ENCODE measurements around the gene FAM168B.

FAM168B gene

GRCh38 chr2:131036269-131036668, 57.0 kb downstream of the FAM168B start:
- in situ Hi-C loops (cut with HindIII; ENCODE audit: low sequenced_read_pairs) = no loop called here
- no peak for DNase-seq (ENCODE audit: low read depth)
- TF ChIP-seq, protein P1, sequence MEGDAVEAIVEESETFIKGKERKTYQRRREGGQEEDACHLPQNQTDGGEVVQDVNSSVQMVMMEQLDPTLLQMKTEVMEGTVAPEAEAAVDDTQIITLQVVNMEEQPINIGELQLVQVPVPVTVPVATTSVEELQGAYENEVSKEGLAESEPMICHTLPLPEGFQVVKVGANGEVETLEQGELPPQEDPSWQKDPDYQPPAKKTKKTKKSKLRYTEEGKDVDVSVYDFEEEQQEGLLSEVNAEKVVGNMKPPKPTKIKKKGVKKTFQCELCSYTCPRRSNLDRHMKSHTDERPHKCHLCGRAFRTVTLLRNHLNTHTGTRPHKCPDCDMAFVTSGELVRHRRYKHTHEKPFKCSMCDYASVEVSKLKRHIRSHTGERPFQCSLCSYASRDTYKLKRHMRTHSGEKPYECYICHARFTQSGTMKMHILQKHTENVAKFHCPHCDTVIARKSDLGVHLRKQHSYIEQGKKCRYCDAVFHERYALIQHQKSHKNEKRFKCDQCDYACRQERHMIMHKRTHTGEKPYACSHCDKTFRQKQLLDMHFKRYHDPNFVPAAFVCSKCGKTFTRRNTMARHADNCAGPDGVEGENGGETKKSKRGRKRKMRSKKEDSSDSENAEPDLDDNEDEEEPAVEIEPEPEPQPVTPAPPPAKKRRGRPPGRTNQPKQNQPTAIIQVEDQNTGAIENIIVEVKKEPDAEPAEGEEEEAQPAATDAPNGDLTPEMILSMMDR (IDR thresholded peaks at IDR 0.05; ENCODE audit: low read depth, low read length, missing control alignments) = no peak
- no peak overlapping the region for H3K4me3 ChIP-seq (ENCODE audit: low read depth, low read length)

DNA sequence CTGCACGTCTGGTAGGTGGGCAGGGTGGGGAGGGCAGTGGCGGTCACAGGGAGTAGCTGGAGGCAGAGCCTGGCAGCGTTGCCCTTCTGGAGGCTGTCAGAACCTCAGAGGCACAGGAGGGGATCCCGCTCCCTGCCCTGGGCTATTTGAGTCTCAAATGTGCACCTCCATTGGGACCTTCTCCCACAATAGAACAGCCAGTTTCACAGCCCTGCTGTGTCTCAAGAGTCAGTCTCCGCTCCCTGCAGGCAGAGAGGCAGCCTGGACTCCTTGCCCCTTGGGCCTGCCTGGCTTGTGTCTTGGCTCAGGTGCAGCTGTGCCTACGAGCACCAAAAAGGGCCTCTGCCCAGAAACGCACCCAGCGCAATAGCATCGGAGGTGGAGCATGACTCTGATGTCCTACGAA, 57.4 kb downstream of the FAM168B start:
- TF ChIP-seq, protein P1 (IDR thresholded peaks at IDR 0.05; ENCODE audit: low read depth, low read length, missing control alignments) = no peak
- peak overlapping the region; percentile 2 for H3K4me3 ChIP-seq (ENCODE audit: low read depth, low read length)
- DNase-seq (ENCODE audit: low read depth) = no peak
- in situ Hi-C loops (cut with HindIII; ENCODE audit: low sequenced_read_pairs) = no loop called here

- TF ChIP-seq, protein P1 (IDR thresholded peaks at IDR 0.05; ENCODE audit: low read depth, low read length, missing control alignments) = no peak
- in situ Hi-C loops (cut with HindIII; ENCODE audit: low sequenced_read_pairs) = no loop called here
- DNase-seq (ENCODE audit: low read depth) = no peak
- H3K4me3 ChIP-seq (ENCODE audit: low read depth, low read length) = peak overlapping the region; percentile 37
Observed at GRCh38 chr2:131035112-131035825, 58.0 kb downstream of the FAM168B start.

DNA sequence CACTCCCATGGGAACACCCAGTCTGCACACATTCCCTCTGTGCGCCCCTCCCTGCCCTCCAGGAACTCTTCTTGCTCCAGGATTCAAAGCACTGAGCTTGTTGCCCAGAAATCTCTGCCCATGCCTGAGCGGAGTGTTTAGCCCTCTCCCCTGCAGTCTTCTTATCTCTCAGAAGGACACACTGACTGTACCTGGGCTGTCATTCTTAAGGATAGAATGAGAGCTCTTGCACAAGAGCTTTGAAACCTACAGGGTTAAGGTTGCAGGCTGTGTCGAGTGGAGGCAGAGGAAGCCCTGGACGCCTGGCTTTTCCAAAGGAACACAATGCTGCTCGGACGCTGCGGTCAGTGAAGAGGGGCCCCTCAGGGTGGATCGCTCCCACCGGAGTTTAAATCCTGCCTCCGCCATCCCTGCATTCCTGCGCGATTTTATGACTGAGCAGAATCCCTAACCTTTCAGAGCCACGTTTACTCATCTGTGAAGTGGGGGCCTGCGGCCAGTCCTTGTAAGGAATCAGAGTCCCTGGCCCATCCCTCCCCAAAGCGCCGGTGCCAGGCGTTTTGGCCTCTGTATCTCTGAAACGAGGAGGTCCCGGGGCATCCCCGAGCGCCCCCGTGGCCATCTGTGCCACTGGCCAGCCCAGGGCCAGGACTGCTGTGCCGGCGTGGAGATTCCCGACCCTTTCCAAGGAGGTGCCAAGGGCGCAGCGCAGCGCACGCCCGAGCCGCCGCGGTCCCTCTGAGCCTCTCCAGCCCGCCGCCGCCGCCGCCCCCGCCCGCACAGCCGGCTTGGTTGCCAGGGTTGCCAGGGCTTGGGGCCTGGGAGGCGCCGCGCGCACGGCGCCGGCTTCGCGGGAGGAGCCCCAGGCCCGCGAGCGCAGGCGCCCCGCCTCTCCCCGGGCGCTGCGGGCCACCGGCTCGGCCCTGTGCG, 58.9 kb downstream of the FAM168B start:
- DNase-seq (ENCODE audit: low read depth) = no peak

GRCh38 chr2:131033786-131034121, 59.5 kb downstream of the FAM168B start:
- no peak overlapping the region for H3K4me3 ChIP-seq (ENCODE audit: low read depth, low read length)
- TF ChIP-seq, protein P1 (IDR thresholded peaks at IDR 0.05; ENCODE audit: low read depth, low read length, missing control alignments) = no peak
- no peak for DNase-seq (ENCODE audit: low read depth)
- in situ Hi-C loops (cut with HindIII; ENCODE audit: low sequenced_read_pairs) = no loop called here

More for the DNA sequence above, 58.9 kb downstream of the FAM168B start:
- TF ChIP-seq, protein P1 (IDR thresholded peaks at IDR 0.05; ENCODE audit: low read depth, low read length, missing control alignments) = no peak
- H3K4me3 ChIP-seq (ENCODE audit: low read depth, low read length) = peak overlapping the region; percentile 36
- in situ Hi-C loops (cut with HindIII; ENCODE audit: low sequenced_read_pairs) = no loop called here

- DNase-seq (ENCODE audit: low read depth) = no peak
- TF ChIP-seq, protein P1 (IDR thresholded peaks at IDR 0.05; ENCODE audit: low read depth, low read length, missing control alignments) = no peak
- no peak overlapping the region for H3K4me3 ChIP-seq (ENCODE audit: low read depth, low read length)
- in situ Hi-C loops (cut with HindIII; ENCODE audit: low sequenced_read_pairs) = no loop called here
Observed at GRCh38 chr2:131032393-131032836, 60.8 kb downstream of the FAM168B start.
